HG03571 (cell line): ENCODE results near the gene COPG1.
"Not testable (repeated sequence)": the region's sequence is repeated elsewhere in the genome, so short reads cannot be mapped to it uniquely, and the experiment has no call there.

Experiments
- ATAC-seq: cut with Tn5 transposase; IDR thresholded peaks from one replicate; pipeline ENCODE4 v1.9.1; 2021; ENCODE audit not compliant: unreplicated experiment

Gene COPG1, protein sequence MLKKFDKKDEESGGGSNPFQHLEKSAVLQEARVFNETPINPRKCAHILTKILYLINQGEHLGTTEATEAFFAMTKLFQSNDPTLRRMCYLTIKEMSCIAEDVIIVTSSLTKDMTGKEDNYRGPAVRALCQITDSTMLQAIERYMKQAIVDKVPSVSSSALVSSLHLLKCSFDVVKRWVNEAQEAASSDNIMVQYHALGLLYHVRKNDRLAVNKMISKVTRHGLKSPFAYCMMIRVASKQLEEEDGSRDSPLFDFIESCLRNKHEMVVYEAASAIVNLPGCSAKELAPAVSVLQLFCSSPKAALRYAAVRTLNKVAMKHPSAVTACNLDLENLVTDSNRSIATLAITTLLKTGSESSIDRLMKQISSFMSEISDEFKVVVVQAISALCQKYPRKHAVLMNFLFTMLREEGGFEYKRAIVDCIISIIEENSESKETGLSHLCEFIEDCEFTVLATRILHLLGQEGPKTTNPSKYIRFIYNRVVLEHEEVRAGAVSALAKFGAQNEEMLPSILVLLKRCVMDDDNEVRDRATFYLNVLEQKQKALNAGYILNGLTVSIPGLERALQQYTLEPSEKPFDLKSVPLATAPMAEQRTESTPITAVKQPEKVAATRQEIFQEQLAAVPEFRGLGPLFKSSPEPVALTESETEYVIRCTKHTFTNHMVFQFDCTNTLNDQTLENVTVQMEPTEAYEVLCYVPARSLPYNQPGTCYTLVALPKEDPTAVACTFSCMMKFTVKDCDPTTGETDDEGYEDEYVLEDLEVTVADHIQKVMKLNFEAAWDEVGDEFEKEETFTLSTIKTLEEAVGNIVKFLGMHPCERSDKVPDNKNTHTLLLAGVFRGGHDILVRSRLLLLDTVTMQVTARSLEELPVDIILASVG

GRCh38 chr3:129249284-129250065 lies at the start of gene COPG1:
COPG1 (plus strand) TSS chr3:129249606; CDS start chr3:129249710, 104 bp downstream.
- peak; percentile 71 for ATAC-seq

DNA sequence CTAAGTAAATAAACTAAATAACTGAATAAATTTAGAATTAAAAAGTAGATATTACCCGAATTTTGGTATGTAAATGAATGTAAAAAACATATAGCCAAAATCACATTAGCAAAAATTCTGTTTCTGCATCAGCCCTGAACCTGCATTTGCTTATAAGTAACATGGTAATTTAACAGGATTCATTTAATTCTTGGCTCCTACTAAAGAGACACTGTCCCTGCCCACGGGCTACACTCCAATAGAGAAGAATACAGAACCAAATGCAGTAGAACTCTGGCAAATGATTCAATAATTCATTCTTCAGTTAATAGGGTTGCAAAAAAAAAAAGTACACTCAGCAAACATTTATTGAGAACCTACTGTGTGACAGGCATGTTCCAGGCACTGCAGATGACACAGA lies 44.9 kb upstream of the COPG1 start:
- ATAC-seq = no peak

DNA sequence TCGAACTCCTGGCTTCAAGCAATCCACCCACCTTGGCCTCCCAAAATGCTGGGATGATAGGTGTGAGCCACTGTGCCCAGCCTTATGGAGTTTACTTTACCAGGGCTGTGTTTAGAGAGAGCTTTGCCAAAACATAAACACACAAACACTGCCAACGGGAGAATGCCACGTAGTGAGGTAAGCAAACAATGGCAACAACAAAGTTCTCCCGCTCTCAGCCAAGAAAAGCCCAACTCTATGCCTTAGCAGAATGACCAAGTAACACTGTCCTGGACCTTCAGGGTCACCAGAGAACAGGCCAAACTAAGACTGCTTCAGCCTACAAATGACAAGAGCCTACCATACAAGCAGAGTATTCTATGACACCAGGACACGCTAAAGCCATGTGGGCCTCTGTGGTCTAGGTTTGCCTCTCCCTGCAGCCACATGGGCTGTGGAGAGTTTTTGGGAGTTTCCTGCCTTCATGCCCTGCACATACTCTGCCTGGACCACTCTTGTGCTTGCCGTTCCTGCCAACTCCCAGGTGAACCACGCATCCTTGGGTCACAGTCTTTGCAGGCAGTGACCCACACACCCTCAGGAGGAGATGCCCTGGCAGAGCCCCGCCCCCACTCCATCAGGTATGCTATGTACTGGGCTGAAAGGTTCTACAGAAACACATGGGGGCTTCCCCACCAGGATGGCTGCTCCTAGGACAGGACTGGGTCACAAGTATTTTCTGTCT lies 44.1 kb upstream of the COPG1 start:
- ATAC-seq = no peak

DNA sequence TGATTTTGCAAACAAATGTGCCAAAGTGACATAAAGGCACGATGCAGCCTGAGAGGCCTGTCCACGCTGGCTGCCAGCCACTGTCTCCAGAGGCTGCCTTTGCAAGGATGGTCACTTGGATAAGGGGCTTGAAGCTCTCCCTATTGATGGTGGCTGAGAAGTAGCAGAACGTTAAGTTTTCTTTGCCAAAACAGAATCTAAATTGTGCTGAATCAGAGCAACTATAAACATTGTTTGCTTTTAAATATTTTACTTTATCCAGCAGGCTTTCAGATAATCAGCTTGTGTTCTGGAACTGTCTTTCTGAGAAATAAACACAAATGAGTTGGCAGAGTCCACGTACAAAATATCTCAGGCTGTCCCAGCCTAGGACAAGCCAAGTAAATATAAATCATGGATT lies 41.9 kb upstream of the COPG1 start:
- no peak for ATAC-seq

DNA sequence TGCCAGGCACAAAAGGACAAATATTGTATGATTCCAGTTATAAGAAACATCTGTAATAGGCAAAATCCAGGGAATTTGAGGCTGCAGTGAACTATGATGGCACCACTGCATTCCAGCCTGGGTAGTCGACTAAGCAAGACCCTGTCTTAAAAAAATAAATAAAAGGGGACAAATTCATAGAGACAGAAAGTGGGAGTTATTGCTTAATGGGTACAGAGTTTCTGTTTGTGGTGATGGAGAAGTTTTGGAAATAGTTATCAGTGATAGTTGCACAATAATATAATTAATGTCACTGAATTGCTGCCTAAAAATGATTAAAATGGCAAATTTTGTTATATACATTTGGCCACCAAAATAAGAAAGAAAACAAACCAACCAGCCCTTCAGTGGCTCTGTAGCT lies 38.1 kb upstream of the COPG1 start:
- ATAC-seq = no peak

DNA sequence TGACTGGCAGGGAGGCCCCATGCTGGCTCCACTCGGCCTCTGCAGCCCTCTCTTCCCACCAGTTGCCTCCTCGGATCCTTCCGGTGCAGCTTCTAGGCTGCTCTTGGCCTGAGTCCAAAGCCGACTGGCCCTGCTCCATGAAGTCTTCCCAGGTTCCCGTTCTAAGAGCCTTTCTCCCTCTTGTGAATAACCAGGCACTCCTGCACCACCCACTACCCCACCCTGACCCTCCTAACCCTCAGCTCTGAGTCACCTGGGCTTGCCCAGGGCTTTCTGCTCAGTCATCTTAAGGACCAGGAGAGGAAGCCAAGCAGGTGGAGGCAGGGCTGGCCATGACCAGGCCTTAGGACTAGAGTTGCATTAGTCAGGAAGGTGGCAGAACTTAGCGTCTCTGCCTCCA lies 37.6 kb upstream of the COPG1 start:
- no peak for ATAC-seq

DNA sequence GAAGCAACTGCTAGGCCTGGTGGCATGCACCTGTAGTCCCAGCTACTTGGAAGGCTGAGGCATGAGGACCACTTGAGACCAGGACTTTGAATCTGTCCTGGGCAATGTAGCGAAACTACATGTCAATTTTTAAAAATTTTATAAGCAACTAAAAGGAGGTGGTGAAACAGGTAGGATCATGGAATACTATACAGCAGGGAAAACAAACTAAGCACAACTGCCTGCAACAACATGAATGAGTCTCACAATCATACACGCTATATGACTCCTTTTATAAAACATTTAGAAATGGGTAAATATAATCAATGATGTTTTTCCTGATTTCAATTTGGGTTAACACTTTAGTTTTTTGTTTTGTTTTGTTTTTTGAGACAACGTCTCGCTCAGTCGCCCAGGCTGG lies 36.2 kb upstream of the COPG1 start:
- no peak for ATAC-seq

DNA sequence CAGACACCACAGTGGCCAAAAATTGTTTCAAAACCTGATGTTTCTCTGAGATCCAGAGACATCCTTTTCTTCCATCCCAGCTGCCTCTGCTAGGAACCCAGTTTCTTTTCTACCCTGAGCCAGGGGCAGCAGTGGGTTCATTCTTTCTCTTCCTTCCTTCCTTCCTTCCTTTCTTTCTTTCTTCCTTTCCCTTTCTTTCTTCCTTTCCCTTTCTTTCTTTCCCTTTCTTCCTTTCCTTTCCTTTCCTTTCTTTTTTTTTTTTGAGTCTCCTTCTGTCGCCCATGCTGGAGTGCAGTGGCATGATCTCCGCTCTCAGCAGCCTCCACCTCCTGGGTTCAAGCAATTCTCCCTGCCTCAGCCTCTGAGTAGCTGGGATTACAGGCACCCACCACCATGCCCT lies 30.7 kb upstream of the COPG1 start:
- no peak for ATAC-seq

- ATAC-seq = not testable (repeated sequence)
These were observed 25.0 kb upstream of the COPG1 start for GRCh38 chr3:129224387-129224786.

DNA sequence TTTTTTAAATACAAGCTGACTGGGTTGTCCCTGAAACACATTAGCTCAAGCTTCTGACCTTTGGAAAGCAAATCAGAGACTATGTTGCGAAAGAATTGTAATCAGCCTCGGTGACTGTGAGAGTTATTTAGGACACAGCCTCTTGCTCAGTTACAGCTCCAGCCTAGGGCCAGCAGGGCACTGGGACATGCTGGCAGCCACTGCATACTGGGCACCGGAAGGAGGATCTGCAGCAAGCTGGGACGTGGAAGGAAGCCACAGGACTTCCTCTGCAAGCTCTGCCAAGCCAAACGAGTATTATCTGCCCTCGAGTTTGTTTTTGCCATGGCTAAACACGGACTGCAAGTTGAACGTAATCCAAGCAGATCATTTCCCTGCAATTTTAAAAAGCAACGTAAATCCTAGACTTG lies 24.4 kb upstream of the COPG1 start:
- no peak for ATAC-seq

GRCh38 chr3:129226374-129226773 lies 23.0 kb upstream of the COPG1 start:
- ATAC-seq = no peak

DNA sequence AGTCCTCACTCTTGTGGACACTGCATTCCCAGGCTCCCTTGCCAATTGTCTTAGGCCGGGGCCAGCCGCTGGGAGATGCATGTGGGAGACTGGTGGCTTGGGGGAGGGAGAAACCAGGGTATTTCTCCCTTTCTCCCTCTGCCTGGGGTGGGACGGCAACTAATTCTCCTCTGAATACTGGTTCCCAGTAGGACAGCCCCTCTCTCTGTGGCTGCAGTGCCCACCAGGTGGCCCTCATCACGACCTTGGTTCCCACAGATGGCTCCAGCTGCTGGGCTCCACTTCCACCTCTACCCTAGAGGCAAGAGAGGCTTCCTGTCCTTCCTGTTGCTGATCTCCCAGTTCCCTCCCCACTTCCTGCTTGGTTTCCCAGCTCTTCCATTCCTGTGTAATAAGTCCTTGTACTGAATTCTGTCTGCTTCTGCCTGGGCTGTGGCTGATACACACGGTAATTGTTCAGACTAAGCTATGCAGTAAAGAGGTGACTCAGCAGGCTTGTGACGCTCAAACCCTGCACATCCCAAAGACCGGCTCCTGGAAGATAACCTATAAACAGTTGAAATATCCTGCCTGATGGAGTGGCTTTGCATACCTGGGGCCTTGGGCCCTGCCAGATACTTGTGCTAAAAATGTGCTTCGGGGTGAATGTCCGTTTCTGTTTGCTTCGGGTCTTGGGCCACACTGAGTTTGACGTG lies 20.4 kb upstream of the COPG1 start:
- ATAC-seq = no peak

DNA sequence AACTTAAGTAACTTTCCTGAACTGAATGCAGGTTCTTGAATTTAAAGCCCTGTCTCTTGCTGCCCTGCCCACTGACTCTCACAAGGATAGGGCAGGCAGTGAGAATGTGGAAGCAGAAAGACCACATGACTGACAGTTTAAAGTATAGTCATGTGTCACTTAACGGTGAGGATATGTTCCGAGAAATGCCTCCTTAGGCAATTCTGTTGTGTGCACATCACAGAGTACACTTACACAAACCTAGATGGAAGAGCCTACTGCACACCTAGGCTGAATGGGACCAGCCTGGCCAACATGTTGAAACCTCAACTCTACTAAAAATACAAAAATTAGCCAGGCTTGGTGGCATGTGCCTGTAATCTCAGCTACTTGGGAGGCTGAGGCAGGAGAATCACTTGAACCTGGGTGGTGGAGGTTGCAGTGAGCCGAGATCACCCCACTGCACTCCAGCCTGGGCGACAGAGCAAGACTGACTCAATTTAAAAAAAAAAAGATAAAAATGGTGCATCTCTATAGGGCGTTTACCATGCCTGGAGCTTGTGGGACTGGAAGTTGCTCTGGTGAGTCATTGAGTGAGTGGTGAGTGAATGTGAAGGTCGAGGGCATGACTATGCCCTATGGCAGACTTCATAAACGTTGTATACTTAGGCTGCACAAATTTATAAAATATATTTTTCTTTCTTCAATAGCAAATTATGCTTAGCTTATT lies 18.9 kb upstream of the COPG1 start:
- no peak for ATAC-seq

GRCh38 chr3:129231331-129232119 lies 17.9 kb upstream of the COPG1 start:
- ATAC-seq = no peak

DNA sequence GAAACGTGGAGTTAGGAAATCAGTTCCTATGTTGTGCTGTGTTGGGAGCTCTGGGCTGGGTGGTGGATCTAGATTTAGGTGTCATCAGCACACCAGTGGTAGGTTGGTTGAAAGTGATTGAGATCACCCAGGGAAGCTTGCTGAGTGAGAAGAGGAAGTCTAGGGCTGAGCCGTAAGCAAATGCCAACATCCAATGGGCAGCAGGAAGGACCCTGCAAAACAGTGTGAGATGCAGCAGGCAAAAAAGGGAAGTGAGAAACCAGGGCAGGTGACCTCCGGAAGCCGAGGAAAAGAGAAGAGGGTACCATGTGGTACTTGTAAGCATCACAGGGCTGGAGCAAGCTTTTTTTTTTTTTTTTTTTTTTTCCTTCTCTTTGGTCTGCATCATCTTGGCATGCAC lies 15.9 kb upstream of the COPG1 start:
- ATAC-seq = peak; percentile 88

DNA sequence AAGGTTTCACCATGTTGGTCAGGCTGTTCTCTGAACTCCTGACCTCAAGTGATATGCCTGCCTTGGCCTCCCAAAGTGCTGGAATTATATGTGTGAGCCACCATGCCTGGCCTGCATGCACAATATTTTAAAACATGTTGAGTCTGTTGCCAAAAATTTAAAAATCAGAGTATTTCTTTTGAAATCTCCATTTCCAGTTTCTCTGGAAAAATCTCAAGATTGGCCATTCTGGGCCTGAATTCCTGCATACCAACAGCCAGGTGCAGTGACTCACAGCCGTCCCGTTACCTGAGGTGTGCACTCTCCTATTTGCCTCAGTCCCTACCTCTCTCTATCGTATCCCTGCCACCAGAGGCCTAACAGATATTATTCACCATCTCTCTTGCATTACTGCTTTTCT lies 15.0 kb upstream of the COPG1 start:
- ATAC-seq = no peak

- ATAC-seq = no peak
These were observed 14.0 kb upstream of the COPG1 start for GRCh38 chr3:129235344-129235917.

DNA sequence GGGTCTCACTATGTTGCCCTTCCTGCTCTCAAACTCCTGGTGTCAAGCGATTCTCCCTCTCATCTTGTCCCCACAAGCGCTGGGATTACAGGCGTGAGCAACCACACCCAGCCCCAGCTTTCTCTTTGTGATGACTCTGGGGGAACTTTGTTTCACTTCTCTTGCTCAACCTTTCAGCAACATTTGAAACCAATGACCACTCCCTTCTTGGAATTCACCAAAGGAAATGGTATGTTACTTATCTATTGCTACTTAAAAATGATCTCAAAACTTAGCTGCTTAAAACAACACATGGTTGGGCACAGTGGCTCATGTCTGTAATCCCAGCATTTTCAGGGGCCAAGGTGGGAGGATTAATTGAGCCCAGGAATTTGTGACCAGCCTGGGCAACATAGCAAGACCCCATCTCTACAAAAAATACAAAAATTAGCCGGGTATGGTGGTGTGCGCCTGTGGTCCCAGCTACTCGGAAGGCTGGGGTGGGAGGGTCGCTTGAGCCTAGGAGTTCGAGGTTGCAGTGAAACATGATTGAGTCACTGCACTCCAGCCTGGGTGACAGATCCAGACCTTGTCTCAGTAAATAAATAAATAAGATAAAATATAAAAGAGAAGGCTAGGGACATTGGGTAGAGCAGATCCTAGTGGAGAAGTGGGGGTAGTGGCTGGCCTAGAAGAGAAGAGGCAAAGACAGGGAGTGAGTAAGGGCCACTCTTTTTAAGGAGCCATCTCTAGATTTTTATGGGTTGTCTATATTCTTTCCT lies 10.3 kb upstream of the COPG1 start:
- ATAC-seq = no peak
